Raji (cell line): Measurements from ENCODE around the gene CHM.

Source experiments
- POLR2A ChIP-seq: IDR thresholded peaks from 2 replicates; pipeline ENCODE4 v1.6.1; 2011; ENCODE audit warnings: low read depth, low read length, control low read depth; ENCODE audit not compliant: insufficient read depth

Gene CHM

GRCh38 chrX:85836868-85837267, 210.5 kb downstream of the CHM start:
- no peak for TF ChIP-seq POLR2A

- TF ChIP-seq POLR2A: no peak
These were observed 218.6 kb downstream of the CHM start for GRCh38 chrX:85828771-85829170.

DNA sequence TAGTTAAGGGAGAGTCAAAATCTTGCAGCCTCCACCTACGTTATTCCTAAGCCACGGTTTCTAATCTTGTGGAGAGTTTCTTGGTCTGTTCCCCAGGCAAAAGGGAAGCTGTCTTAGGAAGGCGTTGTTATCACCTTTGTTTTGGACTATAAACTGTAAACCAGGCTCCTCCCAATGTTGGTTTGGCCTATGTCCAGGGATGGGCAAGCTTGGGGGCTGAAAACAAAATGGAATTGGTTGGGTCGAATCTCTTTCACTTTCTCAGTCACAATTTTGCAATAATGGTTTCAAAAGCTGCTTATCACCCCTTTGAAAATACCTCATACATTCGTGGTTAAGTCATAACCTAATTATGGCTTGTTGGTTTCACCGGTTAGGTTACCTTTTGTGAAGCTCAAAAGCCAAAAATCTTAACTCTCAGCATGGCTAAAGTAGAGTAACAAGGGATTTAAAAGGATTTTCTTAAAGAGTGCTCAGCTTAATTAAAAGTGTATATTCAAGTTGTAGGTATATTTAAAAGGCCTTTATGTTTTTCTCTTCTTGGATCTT, 232.1 kb downstream of the CHM start:
- no peak for TF ChIP-seq POLR2A
